IMR-90 (cell line): ENCODE results near the gene KIFAP3.
"Not testable (repeated sequence)": the region's sequence is repeated elsewhere in the genome, so short reads cannot be mapped to it uniquely, and the experiment has no call there.

ENCODE experiments used
- BHLHE40 ChIP-seq: fragments of 150-350 bp; IDR thresholded peaks from 2 replicates; pipeline ENCODE4 v1.6.1; 2016; ENCODE audit warnings: mild to moderate bottlenecking, low read depth, low read length
- CEBPB ChIP-seq: IDR thresholded peaks from 2 replicates; pipeline ENCODE4 v1.6.1; 2012; ENCODE audit warnings: low read depth, low read length, improper control_type of control experiment
- CTCF ChIP-seq: conservative IDR thresholded peaks from 2 replicates; pipeline ENCODE4 v1.5.1; 2012; ENCODE audit warnings: mild to moderate bottlenecking, low read depth, low read length, improper control_type of control experiment
- FOS ChIP-seq: fragments of 150-350 bp; IDR thresholded peaks from 2 replicates; pipeline ENCODE4 v1.6.1; 2016; ENCODE audit warnings: low read depth, low read length
- MAFK ChIP-seq: IDR thresholded peaks from 2 replicates; pipeline ENCODE4 v1.6.1; 2012; ENCODE audit warnings: low read depth, low read length, improper control_type of control experiment
- MXI1 ChIP-seq: IDR thresholded peaks from 2 replicates; pipeline ENCODE4 v1.6.1; 2012; ENCODE audit warnings: low read depth, mild to moderate bottlenecking, low read length, moderate library complexity, borderline replicate concordance
- POLR2A ChIP-seq: IDR thresholded peaks from 2 replicates; pipeline ENCODE4 v1.6.1; 2012; ENCODE audit warnings: mild to moderate bottlenecking, low read depth, low read length
- RAD21 ChIP-seq: IDR thresholded peaks from 2 replicates; pipeline ENCODE4 v1.6.1; 2012; ENCODE audit warnings: low read length, improper control_type of control experiment
- RCOR1 ChIP-seq: IDR thresholded peaks from 2 replicates; pipeline ENCODE4 v1.6.1; 2012; ENCODE audit warnings: mild to moderate bottlenecking, low read length, improper control_type of control experiment; ENCODE audit not compliant: insufficient replicate concordance
- RFX5 ChIP-seq: IDR thresholded peaks from 2 replicates; pipeline ENCODE4 v1.8.0; 2012; ENCODE audit warnings: low read depth, mild to moderate bottlenecking, low read length, moderate library complexity
- SMC3 ChIP-seq: fragments of 150-350 bp; IDR thresholded peaks from 2 replicates; pipeline ENCODE4 v1.6.1; 2016; ENCODE audit warnings: low read depth, mild to moderate bottlenecking, antibody characterized with exemption, low read length, moderate library complexity
- USF2 ChIP-seq: fragments of 150-350 bp; IDR thresholded peaks from 2 replicates; pipeline ENCODE4 v1.6.1; 2017; ENCODE audit warnings: mild to moderate bottlenecking, antibody characterized with exemption, low read length, low read depth
- TF ChIP-seq, protein P1 (sequence below): fragments of 150-350 bp; IDR thresholded peaks from 2 replicates; pipeline ENCODE4 v1.6.1; 2016; ENCODE audit warnings: low read depth, mild to moderate bottlenecking, low read length, moderate library complexity, borderline replicate concordance

- not testable (repeated sequence) for TF ChIP-seq CTCF, CEBPB, FOS, POLR2A, SMC3, USF2, MAFK, RFX5, RCOR1, MXI1, BHLHE40, RAD21
- TF ChIP-seq, protein P1, sequence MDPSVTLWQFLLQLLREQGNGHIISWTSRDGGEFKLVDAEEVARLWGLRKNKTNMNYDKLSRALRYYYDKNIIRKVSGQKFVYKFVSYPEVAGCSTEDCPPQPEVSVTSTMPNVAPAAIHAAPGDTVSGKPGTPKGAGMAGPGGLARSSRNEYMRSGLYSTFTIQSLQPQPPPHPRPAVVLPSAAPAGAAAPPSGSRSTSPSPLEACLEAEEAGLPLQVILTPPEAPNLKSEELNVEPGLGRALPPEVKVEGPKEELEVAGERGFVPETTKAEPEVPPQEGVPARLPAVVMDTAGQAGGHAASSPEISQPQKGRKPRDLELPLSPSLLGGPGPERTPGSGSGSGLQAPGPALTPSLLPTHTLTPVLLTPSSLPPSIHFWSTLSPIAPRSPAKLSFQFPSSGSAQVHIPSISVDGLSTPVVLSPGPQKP = not testable (repeated sequence)
Observed at GRCh38 chr1:169918220-169918619, 156.3 kb downstream of the KIFAP3 start.
